GM12892 (cell line): ENCODE data around the gene FGGY.
"Not testable (repeated sequence)": the region's sequence is repeated elsewhere in the genome, so short reads cannot be mapped to it uniquely, and the experiment has no call there.

Experiments
- DNase-seq: peaks from one replicate; pipeline ENCODE4 v3.0.0; 2011; ENCODE audit not compliant: insufficient read length
- FAIRE-seq: peaks from 2 replicates; lab custom pipeline; 2011; peaks lifted over from hg19 to GRCh38; lab: Jason Lieb, UNC
- POLR2A ChIP-seq: IDR thresholded peaks from 2 replicates; pipeline ENCODE4 v1.6.1; 2011; ENCODE audit warnings: low read depth, low read length, control low read depth
- POLR2AphosphoS5 ChIP-seq: IDR thresholded peaks from 2 replicates; pipeline ENCODE4 v1.6.1; 2011; ENCODE audit warnings: low read depth, low read length, control low read depth
- TAF1 ChIP-seq: IDR thresholded peaks from 2 replicates; pipeline ENCODE4 v1.6.1; 2011; ENCODE audit warnings: low read depth, mild to moderate bottlenecking, control low read depth, low read length, borderline replicate concordance

The FGGY gene

DNA sequence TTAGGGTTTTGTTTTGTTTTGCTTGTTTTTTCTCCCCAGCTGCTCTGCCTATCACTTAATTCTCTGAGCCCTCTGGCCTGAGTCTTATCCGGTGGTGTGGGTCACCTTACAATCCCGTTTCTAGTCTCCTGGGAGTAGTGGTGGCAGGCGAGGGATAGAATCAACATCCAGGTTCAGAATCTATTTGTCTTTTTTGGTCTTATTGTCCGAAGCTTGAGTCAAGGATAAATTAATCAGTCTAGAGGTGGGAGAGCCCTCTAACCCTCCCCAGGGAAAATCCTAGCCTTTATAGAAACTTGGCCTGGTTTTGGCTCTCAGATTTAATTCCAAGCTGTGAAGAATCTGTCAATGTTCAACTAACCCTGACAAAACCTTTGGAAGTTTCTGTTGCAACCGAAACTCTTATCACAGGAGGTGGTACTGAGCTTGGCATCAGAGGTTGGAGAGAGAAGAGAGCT is 246.3 kb downstream of the FGGY start:
- no peak for FAIRE-seq

DNA sequence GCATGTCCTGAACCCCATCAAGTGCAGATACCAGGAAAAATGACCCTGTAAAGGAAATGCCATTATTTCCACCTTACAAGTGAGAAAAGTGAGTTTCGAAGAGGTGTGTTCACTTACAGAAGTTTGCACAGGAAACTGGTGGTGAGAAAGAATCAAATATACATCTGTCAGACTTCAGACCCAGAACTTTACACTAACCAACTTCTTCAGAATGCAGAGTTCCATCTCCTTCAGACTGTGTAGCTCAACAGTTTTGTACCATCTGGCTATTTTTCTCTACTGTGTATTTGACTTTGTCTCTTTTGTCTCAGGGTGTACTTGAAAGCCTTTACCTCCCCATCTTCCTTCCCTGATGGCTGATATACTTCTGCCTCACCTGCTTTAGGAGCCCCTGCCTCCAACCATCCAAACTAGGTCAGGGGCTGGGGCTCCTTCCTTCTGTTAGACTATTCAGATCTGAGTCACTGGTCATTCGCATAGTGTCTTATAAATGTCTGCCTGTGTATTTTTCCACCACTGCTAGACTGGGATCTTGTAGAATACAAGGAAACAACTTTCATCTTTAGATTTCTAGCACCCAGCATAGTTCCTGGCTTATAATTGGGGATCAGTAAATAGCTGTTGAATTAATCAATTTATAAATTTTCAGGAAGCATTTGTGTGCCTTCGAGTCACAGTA is 247.9 kb downstream of the FGGY start:
- no peak for FAIRE-seq
- TF ChIP-seq POLR2AphosphoS5 (no peak), TAF1 (no peak)
- no peak for DNase-seq

More for the DNA sequence above, 246.3 kb downstream of the FGGY start:
- TF ChIP-seq POLR2AphosphoS5 (no peak), POLR2A (no peak), TAF1 (no peak)
- no peak for DNase-seq

GRCh38 chr1:59545830-59546229 is 248.9 kb downstream of the FGGY start:
- no peak for DNase-seq
- TF ChIP-seq TAF1 = no peak
- no peak for TF ChIP-seq POLR2AphosphoS5
- no peak for TF ChIP-seq POLR2A
- no peak for FAIRE-seq

DNA sequence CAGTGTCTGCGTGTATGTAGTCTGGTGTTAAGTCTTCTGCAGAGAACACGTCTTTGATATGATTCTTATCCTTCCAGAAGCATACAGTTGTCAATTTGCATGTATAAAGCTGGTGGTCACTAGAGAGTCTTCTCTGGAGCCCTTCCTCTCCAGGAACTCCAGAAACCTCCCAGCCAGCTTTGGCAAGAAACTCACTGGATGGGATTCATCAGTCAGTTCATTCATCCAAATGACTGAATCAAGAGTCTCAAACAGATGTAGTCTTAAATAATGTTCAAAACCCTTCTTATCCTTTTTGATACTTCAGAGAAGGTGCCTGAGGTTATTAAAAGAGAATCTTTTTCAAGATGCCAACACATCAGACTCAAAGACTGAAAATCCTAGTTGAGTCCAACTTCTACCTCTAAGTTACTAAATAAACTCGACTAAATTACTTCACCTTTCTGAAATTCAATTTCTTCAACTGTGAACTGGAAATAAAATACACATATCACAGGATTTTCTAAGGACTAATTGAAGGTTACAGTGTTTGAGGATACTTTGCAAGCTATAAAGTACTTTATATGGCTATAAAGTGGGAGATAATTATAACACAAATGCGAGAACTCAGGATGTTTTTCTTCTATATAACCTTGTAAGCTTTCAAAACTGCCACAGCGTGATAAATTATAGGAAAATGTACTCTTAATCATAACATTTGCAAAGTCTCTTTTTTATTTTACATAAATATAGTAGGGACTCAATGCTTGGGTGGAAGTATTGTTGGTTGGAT is 252.4 kb downstream of the FGGY start:
- DNase-seq = no peak
- no peak for FAIRE-seq
- TF ChIP-seq TAF1 = no peak

DNA sequence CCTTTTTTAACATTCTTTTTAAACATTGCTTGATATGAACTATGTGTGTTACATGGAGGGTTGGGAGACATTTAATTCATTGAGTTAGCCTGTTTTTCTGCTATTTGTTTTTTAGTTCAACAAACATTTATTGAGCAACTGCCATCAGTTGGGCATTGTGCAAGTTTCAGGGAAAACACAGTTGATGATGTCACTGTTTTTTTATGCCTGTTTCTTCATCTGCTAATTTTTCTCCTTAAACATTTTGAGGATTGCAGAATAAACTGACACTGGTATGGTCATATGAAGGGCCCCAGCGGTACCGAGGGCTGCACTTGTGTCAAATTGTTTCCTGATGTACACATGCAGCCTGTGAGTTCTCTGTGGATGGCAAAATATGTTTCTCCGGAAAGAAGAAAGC is 253.0 kb downstream of the FGGY start:
- FAIRE-seq = no peak
- DNase-seq = no peak
- TF ChIP-seq POLR2A = no peak
- TF ChIP-seq TAF1 = no peak
- no peak for TF ChIP-seq POLR2AphosphoS5

GRCh38 chr1:59552007-59552406 is 255.1 kb downstream of the FGGY start:
- no peak for DNase-seq
- no peak for FAIRE-seq
- no peak for TF ChIP-seq POLR2A
- no peak for TF ChIP-seq TAF1
- TF ChIP-seq POLR2AphosphoS5 = no peak

DNA sequence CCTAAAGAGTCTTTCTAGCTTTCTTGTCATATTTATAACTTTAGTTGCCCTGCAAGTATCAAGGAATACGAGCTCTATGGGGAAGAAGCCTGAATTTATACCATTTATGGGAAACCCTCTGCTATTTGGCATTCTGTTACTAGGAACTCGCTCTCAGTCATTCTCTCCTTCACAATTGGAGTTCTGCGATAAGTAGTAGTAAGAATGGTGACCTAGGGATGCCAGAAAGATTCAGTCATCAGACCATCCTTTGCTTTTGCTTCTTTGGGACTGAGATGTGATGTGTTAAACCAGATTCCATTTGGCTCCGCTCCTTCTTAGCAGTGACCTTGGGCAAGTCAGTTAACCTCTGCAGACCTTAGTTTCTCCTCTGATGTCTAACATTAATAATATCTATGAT is 256.5 kb downstream of the FGGY start:
- no peak for TF ChIP-seq TAF1
- TF ChIP-seq POLR2A = no peak
- no peak for TF ChIP-seq POLR2AphosphoS5
- DNase-seq (no peak), FAIRE-seq (no peak)

DNA sequence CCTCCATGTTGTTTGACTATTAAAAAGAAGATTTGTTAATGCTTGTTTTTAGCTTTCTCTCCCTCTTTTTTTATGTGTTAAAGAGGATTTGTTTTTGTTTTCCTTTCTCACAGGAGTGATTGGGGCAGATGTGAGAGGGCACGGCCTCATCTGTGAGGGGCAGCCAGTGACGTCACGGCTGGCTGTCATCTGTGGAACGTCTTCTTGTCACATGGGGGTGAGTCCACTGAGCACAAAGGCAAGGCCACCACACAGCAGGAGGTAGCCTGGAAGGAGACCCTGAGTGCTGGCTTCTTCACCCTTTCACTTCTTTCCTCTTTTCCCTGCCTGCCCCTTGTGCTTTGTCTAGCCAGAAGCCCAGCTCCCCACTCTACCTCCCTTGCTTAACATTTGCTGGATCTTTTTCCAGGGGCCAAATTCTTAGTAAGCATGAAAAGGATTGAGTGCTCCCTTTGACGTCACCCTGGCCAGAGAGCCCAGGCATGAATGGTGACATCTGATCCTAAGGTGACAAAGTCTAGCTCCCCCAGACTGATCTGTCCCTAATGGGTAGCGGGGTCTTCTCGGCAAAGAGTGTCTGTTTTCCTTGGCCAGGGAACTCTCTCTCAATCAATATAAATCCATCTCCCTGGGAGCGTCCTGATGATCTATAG is 257.2 kb downstream of the FGGY start:
- no peak for DNase-seq
- TF ChIP-seq POLR2AphosphoS5 (no peak), POLR2A (no peak), TAF1 (no peak)
- FAIRE-seq = no peak

- TF ChIP-seq TAF1 = no peak
- TF ChIP-seq POLR2AphosphoS5 = no peak
- no peak for TF ChIP-seq POLR2A
- FAIRE-seq (no peak), DNase-seq (no peak)
These were observed 257.9 kb downstream of the FGGY start for GRCh38 chr1:59554752-59555151.

- DNase-seq = no peak
- no peak for FAIRE-seq
- no peak for TF ChIP-seq POLR2AphosphoS5
- no peak for TF ChIP-seq POLR2A
- TF ChIP-seq TAF1 = no peak
These were observed 259.5 kb downstream of the FGGY start for GRCh38 chr1:59556398-59556797.

- FAIRE-seq = no peak
- DNase-seq = no peak
- no peak for TF ChIP-seq POLR2AphosphoS5
- no peak for TF ChIP-seq POLR2A
- no peak for TF ChIP-seq TAF1
These were observed 260.1 kb downstream of the FGGY start for GRCh38 chr1:59556802-59557548.

DNA sequence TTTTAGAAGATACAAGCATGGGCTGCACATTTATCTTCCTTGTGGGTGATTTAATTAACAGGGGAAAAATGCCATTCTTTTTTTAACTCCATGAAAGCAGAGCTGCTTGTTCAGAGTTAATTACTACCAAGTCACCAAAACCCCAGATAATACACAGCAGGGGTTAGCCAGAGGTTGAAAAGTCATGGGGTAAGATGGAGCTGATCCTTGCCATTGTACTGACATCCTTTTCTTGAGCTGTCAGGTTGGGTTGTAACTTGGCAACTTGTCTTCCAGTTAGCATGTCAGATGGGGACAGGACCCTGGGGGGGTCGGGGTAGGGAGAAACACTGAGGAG is 260.6 kb downstream of the FGGY start:
- FAIRE-seq = no peak
- no peak for DNase-seq
- TF ChIP-seq POLR2A (no peak), TAF1 (no peak), POLR2AphosphoS5 (no peak)

GRCh38 chr1:59558580-59558979 is 261.7 kb downstream of the FGGY start:
- not testable (repeated sequence) for FAIRE-seq, DNase-seq
